ENCODE results near the gene IL23R.

- no peak for TF ChIP-seq CTCF (IDR thresholded peaks at IDR 0.05; ENCODE audit: low read depth, low read length, missing input control)
- TF ChIP-seq EGR1 (IDR thresholded peaks at IDR 0.05; ENCODE audit: low read depth in 2 of 2): no peak
- no peak for TF ChIP-seq JUND (IDR thresholded peaks at IDR 0.05)
- TF ChIP-seq RAD21 (IDR thresholded peaks at IDR 0.05): no peak
- no peak for TF ChIP-seq GABPA (IDR thresholded peaks at IDR 0.05 in 1 of 2, conservative IDR thresholded peaks at IDR 0.05 in 1 of 2)
- no peak for TF ChIP-seq REST (IDR thresholded peaks at IDR 0.05)
- TF ChIP-seq MAX (IDR thresholded peaks at IDR 0.05): no peak
- no peak for TF ChIP-seq ATF3 (IDR thresholded peaks at IDR 0.05)
- no peak for TF ChIP-seq YY1 (IDR thresholded peaks at IDR 0.05)
- TF ChIP-seq TAF1 (conservative IDR thresholded peaks at IDR 0.05): no peak
- no peak for TF ChIP-seq RXRA (IDR thresholded peaks at IDR 0.05)
- no peak for TF ChIP-seq FOXA1 (IDR thresholded peaks at IDR 0.05)
These were observed 24.2 kb downstream of the IL23R start for GRCh38 chr1:67190410-67190809.

Measured in liver (tissue), 3 donors.